Measurements from ENCODE around the gene USP47. TPM values are rescaled to one million over a fixed set of nuclear protein-coding genes. Genes with fewer than 3 reads are reported as not detected.

The USP47 gene
- total RNA-seq, 2 experiments from 2014 or later, result 42.2 to 44.1 TPM

GRCh38 chr11:11997049-11997322, 155.2 kb downstream of the USP47 start:
- POLR2A ChIA-PET, result no interaction called here
- no peak for TF ChIP-seq EZH2phosphoT487 (IDR thresholded peaks at IDR 0.05; ENCODE audit: borderline replicate concordance, low read depth, low read length)
- no peak for TF ChIP-seq CTCF (conservative IDR thresholded peaks at IDR 0.05; ENCODE audit: low read length)
- Histone ChIP-seq H3K4me3 (ENCODE audit: low read depth, low read length, poor library complexity, severe bottlenecking) (no peak overlapping the region), H2AFZ (ENCODE audit: low read length) (no peak overlapping the region), H3K36me3 (ENCODE audit: insufficient read depth, low read length) (no peaks in the 10 kb centered on the region), H3K4me1 (ENCODE audit: insufficient read depth, low read length, poor library complexity, severe bottlenecking) (no peaks in the 10 kb centered on the region), H4K20me1 (ENCODE audit: insufficient read depth, low read length) (no peaks in the 10 kb centered on the region), H3K79me2 (ENCODE audit: insufficient read depth, low read depth, low read length) (no peaks in the 10 kb centered on the region), H3K4me2 (ENCODE audit: low read length) (no peak overlapping the region), H3K9me2 (ENCODE audit: insufficient read depth, low read length) (no peaks in the 10 kb centered on the region), H3K9me3 (ENCODE audit: low read length) (no peaks in the 10 kb centered on the region), H3K27ac (ENCODE audit: low read depth, low read length, poor library complexity, severe bottlenecking) (no peak overlapping the region)
- BruUV-seq (replicated peaks), result no TSS peak
- CTCF ChIA-PET (ENCODE audit: unreplicated experiment), result no interaction called here
- intact Hi-C loops (cut with micrococcal nuclease; ENCODE audit: unreplicated experiment), result no loop called here
- no peak for DNase-seq (ENCODE audit: low spot score)

- no TSS peak for BruUV-seq (replicated peaks)
- CTCF ChIA-PET (ENCODE audit: unreplicated experiment), result no interaction called here
Observed at GRCh38 chr11:11998091-11998781, 156.5 kb downstream of the USP47 start.

More at GRCh38 chr11:11998091-11998781, 156.5 kb downstream of the USP47 start:
- no peak for TF ChIP-seq EZH2phosphoT487 (IDR thresholded peaks at IDR 0.05; ENCODE audit: borderline replicate concordance, low read depth, low read length)
- TF ChIP-seq CTCF (conservative IDR thresholded peaks at IDR 0.05; ENCODE audit: low read length), result no peak
- POLR2A ChIA-PET, result no interaction called here
- intact Hi-C loops (cut with micrococcal nuclease; ENCODE audit: unreplicated experiment), result no loop called here
- no peak for DNase-seq (ENCODE audit: low spot score)
- Histone ChIP-seq H4K20me1 (ENCODE audit: insufficient read depth, low read length) (no peaks in the 10 kb centered on the region), H3K4me1 (ENCODE audit: insufficient read depth, low read length, poor library complexity, severe bottlenecking) (no peaks in the 10 kb centered on the region), H3K79me2 (ENCODE audit: insufficient read depth, low read depth, low read length) (no peaks in the 10 kb centered on the region), H3K9me2 (ENCODE audit: insufficient read depth, low read length) (no peaks in the 10 kb centered on the region), H2AFZ (ENCODE audit: low read length) (no peak overlapping the region), H3K9me3 (ENCODE audit: low read length) (no peaks in the 10 kb centered on the region), H3K36me3 (ENCODE audit: insufficient read depth, low read length) (no peaks in the 10 kb centered on the region), H3K4me2 (ENCODE audit: low read length) (no peak overlapping the region), H3K27ac (ENCODE audit: low read depth, low read length, poor library complexity, severe bottlenecking) (no peak overlapping the region), H3K4me3 (ENCODE audit: low read depth, low read length, poor library complexity, severe bottlenecking) (no peak overlapping the region)
